GM12801 (cell line): ENCODE measurements around the gene CACNA2D4.

Source experiments
- TF ChIP-seq, protein P1 (sequence below): IDR thresholded peaks from one replicate; pipeline ENCODE4 v1.5.1; 2011; ENCODE audit warnings: control low read depth; ENCODE audit not compliant: insufficient read length; ENCODE audit errors: extremely low read depth

Gene CACNA2D4

DNA sequence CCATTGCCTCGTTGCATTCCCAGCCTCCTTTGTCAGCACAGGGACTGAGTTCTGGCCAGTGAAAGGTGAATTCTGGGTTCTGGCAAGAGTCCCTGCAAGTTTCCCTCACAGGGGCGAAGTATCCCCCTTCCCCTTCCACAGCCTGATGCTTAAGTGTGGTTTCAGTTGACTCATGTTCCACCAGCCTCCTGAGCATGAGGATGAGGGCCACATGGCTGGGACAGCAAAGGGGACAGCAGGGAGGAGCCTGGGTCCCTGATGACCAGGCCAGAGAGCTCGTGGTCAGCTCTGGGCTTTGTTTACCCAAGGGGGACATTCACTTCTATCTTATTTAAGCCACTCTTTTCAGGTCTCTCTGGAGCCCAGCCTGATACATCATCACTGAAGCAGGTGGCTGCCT lies 36.5 kb downstream of the CACNA2D4 start:
- TF ChIP-seq, protein P1, sequence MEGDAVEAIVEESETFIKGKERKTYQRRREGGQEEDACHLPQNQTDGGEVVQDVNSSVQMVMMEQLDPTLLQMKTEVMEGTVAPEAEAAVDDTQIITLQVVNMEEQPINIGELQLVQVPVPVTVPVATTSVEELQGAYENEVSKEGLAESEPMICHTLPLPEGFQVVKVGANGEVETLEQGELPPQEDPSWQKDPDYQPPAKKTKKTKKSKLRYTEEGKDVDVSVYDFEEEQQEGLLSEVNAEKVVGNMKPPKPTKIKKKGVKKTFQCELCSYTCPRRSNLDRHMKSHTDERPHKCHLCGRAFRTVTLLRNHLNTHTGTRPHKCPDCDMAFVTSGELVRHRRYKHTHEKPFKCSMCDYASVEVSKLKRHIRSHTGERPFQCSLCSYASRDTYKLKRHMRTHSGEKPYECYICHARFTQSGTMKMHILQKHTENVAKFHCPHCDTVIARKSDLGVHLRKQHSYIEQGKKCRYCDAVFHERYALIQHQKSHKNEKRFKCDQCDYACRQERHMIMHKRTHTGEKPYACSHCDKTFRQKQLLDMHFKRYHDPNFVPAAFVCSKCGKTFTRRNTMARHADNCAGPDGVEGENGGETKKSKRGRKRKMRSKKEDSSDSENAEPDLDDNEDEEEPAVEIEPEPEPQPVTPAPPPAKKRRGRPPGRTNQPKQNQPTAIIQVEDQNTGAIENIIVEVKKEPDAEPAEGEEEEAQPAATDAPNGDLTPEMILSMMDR, result no peak

DNA sequence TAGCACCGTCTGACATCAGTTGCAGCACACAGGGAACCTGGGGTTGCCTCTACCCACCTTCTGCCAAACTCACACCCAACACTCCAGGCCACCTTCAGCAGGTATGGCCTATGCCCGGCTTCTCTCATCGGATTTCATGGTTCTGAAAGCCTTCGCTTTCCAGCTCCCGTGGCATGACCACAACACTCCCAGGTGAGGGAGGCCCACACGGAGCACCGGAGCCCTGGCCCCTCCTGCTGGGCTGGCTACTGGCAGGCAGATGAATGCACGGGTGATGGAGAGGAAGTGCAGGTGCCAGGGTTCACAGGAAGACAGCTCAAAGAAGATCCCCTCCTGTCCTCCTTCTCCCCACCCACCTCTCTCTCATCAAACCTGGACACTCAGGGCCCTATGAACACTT lies 37.2 kb downstream of the CACNA2D4 start:
- TF ChIP-seq, protein P1, result no peak

DNA sequence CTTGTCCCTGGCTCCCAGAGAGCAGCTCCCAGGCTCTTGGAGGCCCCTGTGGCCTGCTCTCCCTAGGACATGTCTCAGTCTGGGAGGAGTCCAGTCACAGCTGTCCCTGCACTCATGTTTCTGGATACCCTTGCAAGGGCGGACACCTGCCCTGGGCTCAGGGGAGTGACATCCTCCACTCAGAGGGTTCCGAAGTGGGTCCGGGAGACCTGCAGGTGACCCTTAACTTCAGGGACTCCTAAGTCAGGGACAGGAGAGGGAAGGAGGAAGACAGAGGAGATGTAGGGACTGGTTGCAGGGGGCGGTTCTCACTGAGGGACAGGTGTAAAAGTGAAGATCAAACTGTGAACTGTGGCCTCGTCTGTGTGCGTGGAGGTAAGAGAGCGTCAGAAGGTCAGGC lies 37.6 kb downstream of the CACNA2D4 start:
- TF ChIP-seq, protein P1, result no peak

DNA sequence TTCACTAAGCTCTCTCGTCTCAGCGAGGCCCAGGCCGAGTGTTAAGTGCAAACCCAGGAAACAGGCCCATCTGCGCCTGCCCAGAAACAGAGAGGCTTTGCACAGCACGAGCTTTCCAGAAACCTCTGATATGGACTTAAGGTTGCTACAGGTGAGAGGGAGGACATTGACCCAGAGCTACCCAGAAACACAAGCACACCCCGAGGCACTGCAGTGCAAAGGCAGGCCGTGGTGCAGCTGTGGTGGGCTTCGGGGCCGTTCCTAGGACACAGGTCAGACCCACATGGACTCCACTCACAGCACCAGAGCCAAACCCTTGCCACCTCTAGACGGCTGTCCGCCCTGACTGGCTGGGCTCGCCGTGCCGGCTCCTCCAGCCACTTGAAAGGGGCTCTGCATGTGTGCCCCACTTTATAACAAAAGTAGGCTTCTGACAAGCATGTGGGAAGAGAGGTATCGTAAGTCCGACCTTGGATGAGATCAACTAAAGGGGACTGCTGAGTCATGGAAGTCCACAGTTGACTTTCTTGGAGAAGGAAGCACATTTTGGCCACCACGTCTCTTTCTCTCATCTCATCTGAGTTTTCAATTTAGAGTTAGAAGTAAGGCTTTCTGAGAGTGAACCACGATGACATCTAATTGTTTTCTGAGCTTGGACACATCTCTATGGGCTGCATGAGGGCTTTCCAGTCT lies 38.2 kb downstream of the CACNA2D4 start:
- TF ChIP-seq, protein P1, result no peak

DNA sequence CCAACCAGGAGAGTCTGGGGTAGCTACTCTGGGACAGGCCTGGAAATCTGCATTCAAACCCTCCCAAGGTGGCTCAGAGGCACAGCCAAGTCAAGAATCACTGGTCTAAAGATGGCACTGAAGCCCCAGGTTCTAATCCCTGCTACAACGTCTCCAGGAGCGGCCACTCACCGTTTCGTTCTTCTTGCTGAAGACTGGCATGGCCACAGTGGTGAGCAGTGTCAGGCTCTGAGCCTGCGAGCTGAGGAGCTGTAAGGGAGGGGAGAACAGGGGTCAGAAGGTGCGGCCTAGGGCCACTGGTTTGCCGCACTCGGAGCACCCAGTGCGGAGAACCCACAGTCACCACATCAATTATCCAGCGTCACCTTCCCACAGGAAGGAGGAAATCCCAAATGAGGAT lies 38.8 kb downstream of the CACNA2D4 start:
- TF ChIP-seq, protein P1, result no peak

DNA sequence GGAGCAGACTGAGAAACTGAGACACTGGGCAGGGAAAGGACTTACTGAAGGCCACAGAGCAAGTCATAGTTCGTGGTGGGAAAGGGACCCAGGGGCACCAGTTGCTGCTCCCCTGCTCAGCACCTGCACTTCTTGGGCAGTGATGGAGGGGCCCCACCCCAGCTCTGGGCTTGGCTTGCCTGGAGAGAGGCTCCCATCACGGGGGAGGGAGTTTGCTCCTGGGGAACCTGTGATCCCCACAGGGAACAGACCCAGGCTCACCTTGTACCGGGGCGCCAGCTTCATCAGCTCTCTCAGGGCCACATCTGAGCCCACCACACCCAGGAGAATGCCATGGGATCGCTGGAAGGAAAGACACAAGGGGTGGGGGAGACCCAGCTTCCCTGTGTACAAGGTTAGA lies 39.8 kb downstream of the CACNA2D4 start:
- TF ChIP-seq, protein P1, result no peak

DNA sequence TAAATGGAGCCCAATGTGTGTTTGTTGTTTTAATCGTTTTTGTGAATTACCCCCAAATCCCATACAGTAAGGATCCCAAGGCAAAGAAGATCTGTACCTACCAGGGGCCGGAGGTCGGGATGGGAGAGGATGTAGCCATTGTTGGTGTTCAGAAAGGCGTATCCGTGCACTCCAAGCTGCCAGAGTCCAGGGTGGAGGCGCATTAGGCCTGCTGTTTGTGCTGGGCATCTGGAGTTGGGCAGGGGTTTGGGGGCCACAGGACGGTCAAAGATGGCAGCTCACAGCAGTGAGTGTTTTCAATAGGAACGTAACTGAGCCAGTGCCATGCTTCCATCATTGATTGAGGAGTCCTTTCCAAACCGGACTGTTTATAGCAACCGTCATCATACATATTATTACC lies 40.2 kb downstream of the CACNA2D4 start:
- TF ChIP-seq, protein P1, result no peak
